A549 treated with DMSO at 1 μM for 4 hours (cell line): ENCODE data around the gene NT5DC3. TPM values are rescaled to one million over a fixed set of nuclear protein-coding genes. Genes with fewer than 3 reads are reported as not detected.

ENCODE experiments used
- total RNA-seq: library from RNA; stranded (reverse); fragments of 200-300 nt; extraction: Qiagen RNA extraction; gene quantifications from 5 replicates; pipeline ENCODE4 v1.2.3, GENCODE V29; 2022; ENCODE audit warnings: low read depth

The NT5DC3 gene
- total RNA-seq: 6.5 to 9.9 TPM (median 7.4 TPM) in 5 replicates

DNA sequence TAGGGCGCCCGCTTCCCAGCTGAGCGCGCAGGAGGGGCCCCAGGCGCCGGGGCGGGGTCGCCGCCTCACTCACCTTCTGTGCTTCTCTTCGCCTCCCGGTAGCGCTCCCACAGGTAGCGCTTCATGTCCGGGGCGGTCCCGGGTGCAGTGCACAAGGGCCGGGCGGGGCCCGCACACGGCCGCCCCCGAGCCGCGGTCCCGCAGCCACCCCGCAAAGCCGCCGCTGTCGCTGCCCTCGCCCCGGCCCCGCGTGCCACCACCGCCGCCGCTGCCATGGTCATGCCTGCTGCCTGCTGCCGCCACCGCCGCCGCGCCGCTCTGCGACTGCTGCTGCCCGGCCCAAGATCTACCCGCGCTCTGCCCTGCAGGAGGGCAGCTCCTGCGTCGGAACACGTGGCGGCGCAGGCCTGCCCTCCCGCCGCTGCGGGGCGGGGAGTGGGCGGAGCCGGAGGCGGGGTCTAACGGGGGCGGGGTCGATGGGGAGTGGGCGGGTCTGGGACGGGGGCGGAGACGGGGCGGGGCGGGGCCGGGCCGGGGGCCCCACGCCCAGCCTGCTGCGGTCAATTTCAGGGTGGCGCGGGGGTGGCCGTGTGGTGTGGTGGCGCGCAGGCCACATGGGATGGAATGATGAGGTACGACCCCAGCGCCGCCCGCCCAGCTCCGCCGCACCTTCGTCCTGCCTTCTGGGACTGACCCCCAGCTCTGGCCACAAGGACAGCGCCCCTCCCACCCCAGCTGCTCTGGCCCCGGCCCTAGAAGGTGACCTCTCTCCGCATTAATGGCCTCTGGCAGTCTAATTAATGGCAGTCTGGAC lies at the start of gene NT5DC3:
Gene NT5DC3 (minus strand): TSS at position 359 of the 814 bp plus-strand sequence. CDS start 78 bp downstream, at position 281.

Other genes starting within 250 kb of the NT5DC3 start
- gene HSP90B1, start 89.2 kb upstream of the NT5DC3 start, total RNA-seq: 562 to 656 TPM (median 616 TPM) in 5 replicates
- gene TDG, start 124.6 kb upstream of the NT5DC3 start, total RNA-seq: 26.9 to 33.1 TPM (median 30.5 TPM) in 5 replicates
- 0.22 to 0.37 TPM (median 0.29 TPM) in 4 of 5 replicates, not detected in the other for gene GLT8D2, start 209.0 kb upstream of the NT5DC3 start, total RNA-seq
- 3.6 to 5.6 TPM (median 5.1 TPM) in 5 replicates for gene HCFC2, start 223.3 kb upstream of the NT5DC3 start, total RNA-seq